OCI-LY1 (cell line): ENCODE measurements around the gene GK2.

Experiments used
- H2AFZ ChIP-seq: fragments of 200-600 bp; sonication (generic), shearing (Covaris generic); 2 replicates; pipeline ENCODE4 v1.6.0; 2014; ENCODE audit warnings: antibody characterized with exemption, mild to moderate bottlenecking, low read length
- H3F3A ChIP-seq: fragments of 200-600 bp; sonication (generic), shearing (Covaris generic); 2 replicates; pipeline ENCODE4 v1.6.0; 2014; ENCODE audit warnings: mild to moderate bottlenecking, antibody characterized with exemption, low read length, moderate library complexity; ENCODE audit not compliant: insufficient read depth
- H3K27ac ChIP-seq: fragments of 200-600 bp; sonication (generic); 2 replicates; pipeline ENCODE4 v1.5.1; 2014; ENCODE audit warnings: low read length, mixed run types, mild to moderate bottlenecking, low read depth; ENCODE audit not compliant: poor library complexity, severe bottlenecking
- H3K27me3 ChIP-seq: fragments of 200-600 bp; sonication (generic); 2 replicates; pipeline ENCODE4 v1.6.0; 2014; ENCODE audit warnings: antibody characterized with exemption, mild to moderate bottlenecking, low read length, moderate library complexity; ENCODE audit not compliant: insufficient read depth
- H3K36me3 ChIP-seq: fragments of 200-600 bp; sonication (generic); 2 replicates; pipeline ENCODE4 v1.6.1; 2014; ENCODE audit warnings: mild to moderate bottlenecking, antibody characterized with exemption, low read length, moderate library complexity, mixed read lengths; ENCODE audit not compliant: insufficient read depth
- H3K4me1 ChIP-seq: fragments of 200-600 bp; sonication (generic); 2 replicates; pipeline ENCODE4 v1.5.1; 2014; ENCODE audit warnings: mild to moderate bottlenecking, low read length, moderate library complexity; ENCODE audit not compliant: insufficient read depth, severe bottlenecking
- H3K4me2 ChIP-seq: fragments of 200-600 bp; sonication (generic), shearing (Covaris generic); 2 replicates; pipeline ENCODE4 v1.6.1; 2014; ENCODE audit warnings: low read length
- H3K4me3 ChIP-seq: fragments of 200-600 bp; sonication (generic); 2 replicates; pipeline ENCODE4 v1.5.1; 2014; ENCODE audit warnings: low read length, low read depth, mild to moderate bottlenecking, mixed read lengths; ENCODE audit not compliant: poor library complexity, severe bottlenecking
- H3K79me2 ChIP-seq: fragments of 200-600 bp; shearing (Covaris generic); 2 replicates; pipeline ENCODE4 v1.6.1; 2016; ENCODE audit warnings: mixed run types, low read length, mixed read lengths; ENCODE audit not compliant: insufficient read depth
- H3K9ac ChIP-seq: fragments of 200-600 bp; sonication (generic), shearing (Covaris generic); 2 replicates; pipeline ENCODE4 v1.6.1; 2014; ENCODE audit warnings: mild to moderate bottlenecking, low read length, mixed read lengths
- H3K9me2 ChIP-seq: fragments of 200-600 bp; sonication (generic), shearing (Covaris generic); 2 replicates; pipeline ENCODE4 v1.6.1; 2014; ENCODE audit warnings: low read depth, mild to moderate bottlenecking, low read length, mixed read lengths
- H3K9me3 ChIP-seq: fragments of 200-600 bp; shearing (Covaris generic); 2 replicates; pipeline ENCODE4 v1.6.1; 2014; ENCODE audit warnings: low read length, mixed read lengths
- H4K20me1 ChIP-seq: fragments of 200-600 bp; sonication (generic), shearing (Covaris generic); 2 replicates; pipeline ENCODE4 v1.6.0; 2016; ENCODE audit warnings: mild to moderate bottlenecking, low read length; ENCODE audit not compliant: insufficient read depth
- CTCF ChIP-seq: fragments of 200-600 bp; sonication (generic), shearing (Covaris generic); IDR thresholded peaks from 2 replicates; pipeline ENCODE4 v1.5.1; 2017; ENCODE audit warnings: mild to moderate bottlenecking, antibody characterized with exemption, low read length, moderate library complexity, mixed read lengths
- EZH2 ChIP-seq: fragments of 200-600 bp; sonication (generic), shearing (Covaris generic); IDR thresholded peaks from 2 replicates; pipeline ENCODE4 v1.8.0; 2017; ENCODE audit warnings: borderline replicate concordance, mixed run types, mild to moderate bottlenecking, antibody characterized with exemption, low read length, moderate library complexity, mixed read lengths

GK2 gene

GRCh38 chr4:79442422-79442821, 34.4 kb upstream of the GK2 start:
- H3K9me3 ChIP-seq = no peaks in the 10 kb centered on the region
- no peak for TF ChIP-seq EZH2
- H3F3A ChIP-seq = no peaks in the 10 kb centered on the region
- H3K36me3 ChIP-seq = no peaks in the 10 kb centered on the region
- H3K27me3 ChIP-seq = no peaks in the 10 kb centered on the region
- H3K4me3 ChIP-seq = no peak overlapping the region
- no peak overlapping the region for H2AFZ ChIP-seq
- H3K27ac ChIP-seq = no peak overlapping the region
- H4K20me1 ChIP-seq = no peaks in the 10 kb centered on the region
- no peaks in the 10 kb centered on the region for H3K9me2 ChIP-seq
- no peaks in the 10 kb centered on the region for H3K4me1 ChIP-seq
- no peak overlapping the region for H3K9ac ChIP-seq
- H3K4me2 ChIP-seq = no peak overlapping the region
- H3K79me2 ChIP-seq = no peaks in the 10 kb centered on the region

- Histone ChIP-seq H3K36me3 (no peaks in the 10 kb centered on the region), H4K20me1 (no peaks in the 10 kb centered on the region), H3K4me1 (no peaks in the 10 kb centered on the region), H3K27me3 (no peaks in the 10 kb centered on the region), H3K9me3 (no peaks in the 10 kb centered on the region), H3K4me3 (no peak overlapping the region), H3K9me2 (no peaks in the 10 kb centered on the region), H3K27ac (no peak overlapping the region), H3K79me2 (no peaks in the 10 kb centered on the region), H3F3A (no peaks in the 10 kb centered on the region), H3K9ac (no peak overlapping the region), H2AFZ (no peak overlapping the region), H3K4me2 (no peak overlapping the region)
- no peak for TF ChIP-seq CTCF
- TF ChIP-seq EZH2 = no peak
Measured at GRCh38 chr4:79439489-79439888, 31.5 kb upstream of the GK2 start.

GRCh38 chr4:79431839-79432238, 23.8 kb upstream of the GK2 start:
- no peaks in the 10 kb centered on the region for H4K20me1 ChIP-seq
- H3K4me2 ChIP-seq = no peak overlapping the region
- no peaks in the 10 kb centered on the region for H3F3A ChIP-seq
- H3K27me3 ChIP-seq = no peaks in the 10 kb centered on the region
- no peak for TF ChIP-seq CTCF
- no peak for TF ChIP-seq EZH2
- H3K4me1 ChIP-seq = no peaks in the 10 kb centered on the region
- no peaks in the 10 kb centered on the region for H3K9me3 ChIP-seq
- H3K27ac ChIP-seq = no peak overlapping the region
- no peaks in the 10 kb centered on the region for H3K36me3 ChIP-seq
- H2AFZ ChIP-seq = no peak overlapping the region
- H3K9me2 ChIP-seq = no peaks in the 10 kb centered on the region
- no peak overlapping the region for H3K4me3 ChIP-seq
- H3K9ac ChIP-seq = no peak overlapping the region
- H3K79me2 ChIP-seq = no peaks in the 10 kb centered on the region

GRCh38 chr4:79429113-79429903, 21.3 kb upstream of the GK2 start:
- Histone ChIP-seq H3K79me2 (no peaks in the 10 kb centered on the region), H3K27ac (no peak overlapping the region), H3K27me3 (no peaks in the 10 kb centered on the region), H3F3A (no peaks in the 10 kb centered on the region), H3K9me2 (no peaks in the 10 kb centered on the region), H3K4me1 (no peaks in the 10 kb centered on the region), H2AFZ (no peak overlapping the region), H3K36me3 (no peaks in the 10 kb centered on the region), H3K9ac (no peak overlapping the region), H3K4me3 (no peak overlapping the region), H3K4me2 (no peak overlapping the region), H3K9me3 (no peaks in the 10 kb centered on the region), H4K20me1 (no peaks in the 10 kb centered on the region)
- TF ChIP-seq CTCF = no peak
- no peak for TF ChIP-seq EZH2
